Activated T-cell treated with anti-CD3 and anti-CD28 coated beads for 4 hours (primary cell): ENCODE results near the gene SNX21.

Source experiments
- DNase-seq: peaks from one replicate; pipeline ENCODE4 v3.0.0-alpha.2; 2020

SNX21 gene

DNA sequence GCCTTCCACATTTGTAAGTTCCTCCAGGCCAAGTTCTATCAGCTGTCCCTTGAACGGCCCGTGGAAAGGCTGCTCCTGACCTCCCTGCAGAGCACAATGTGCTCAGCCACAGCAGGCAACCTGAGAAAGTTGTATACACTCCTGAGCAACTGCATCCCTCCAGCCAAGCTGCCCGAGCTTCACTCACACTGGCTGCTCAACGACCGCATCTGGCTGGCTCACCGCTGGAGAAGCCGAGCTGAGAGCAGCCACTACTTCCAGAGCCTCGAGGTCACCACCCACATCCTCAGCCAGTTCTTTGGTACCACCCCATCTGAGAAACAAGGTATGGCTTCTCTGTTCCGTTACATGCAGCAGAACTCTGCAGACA, 49.5 kb downstream of the SNX21 start:
- DNase-seq = no peak

DNA sequence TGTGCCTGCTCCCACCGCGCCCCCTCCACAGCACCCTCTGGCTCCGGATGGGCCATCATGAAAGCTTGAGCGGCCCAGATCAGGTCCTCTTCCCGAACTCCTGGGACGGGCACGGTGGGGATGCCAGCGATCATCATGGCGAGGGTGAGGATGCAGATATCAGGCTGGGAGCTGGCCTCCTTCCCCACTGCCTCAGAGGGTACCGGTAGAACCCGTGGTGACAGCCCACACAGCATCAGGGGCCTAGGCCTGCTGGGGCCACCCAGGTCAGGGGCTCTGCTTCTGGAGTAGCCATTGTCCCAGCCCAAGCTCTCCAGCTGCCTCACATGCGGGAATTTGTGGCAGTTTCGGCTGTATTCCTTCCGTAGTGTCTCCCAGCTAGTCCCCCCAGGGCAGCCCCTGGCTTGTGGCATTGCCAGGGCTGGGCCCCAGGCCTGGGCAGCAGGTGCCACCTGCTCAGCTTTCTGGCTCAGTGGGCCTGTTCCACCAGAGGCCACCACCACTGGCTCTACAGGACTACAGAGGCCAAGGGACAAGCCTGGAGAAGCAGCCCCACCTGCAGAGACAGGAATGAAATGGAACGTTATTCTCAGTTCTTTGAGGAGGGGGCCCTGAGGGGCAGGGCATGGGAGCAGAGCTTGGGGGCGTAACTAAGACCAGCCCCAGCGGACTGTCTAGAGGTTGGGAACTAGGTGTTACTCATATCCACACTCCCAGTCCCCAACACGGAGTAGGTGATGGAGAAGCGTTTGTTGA, 53.2 kb downstream of the SNX21 start:
- DNase-seq = no peak

GRCh38 chr20:45887346-45887715, 53.7 kb downstream of the SNX21 start, which contains the start of gene SPATA25:
SPATA25 (minus strand) TSS chr20:45887622; CDS start chr20:45887590, 32 bp downstream.
- no peak for DNase-seq

DNA sequence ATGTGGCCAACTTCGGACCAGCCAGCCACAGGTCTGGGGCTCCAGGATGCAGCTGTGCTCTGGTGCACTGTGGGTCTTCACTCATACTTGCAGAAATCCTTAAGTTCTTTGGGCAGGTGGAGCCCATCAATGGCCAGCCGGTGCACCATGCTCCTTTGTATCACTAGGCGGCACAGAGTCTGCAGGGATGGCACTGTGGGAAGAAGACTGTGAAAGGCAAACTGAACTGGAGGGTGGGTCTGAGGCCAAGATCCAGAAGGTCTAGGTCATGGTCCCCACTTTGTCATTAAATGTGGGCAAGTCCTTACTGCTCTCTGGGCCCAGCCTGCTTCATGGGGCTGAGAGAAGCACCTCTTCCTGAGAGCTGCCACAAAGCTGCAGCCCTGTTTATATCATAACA, 55.1 kb downstream of the SNX21 start:
- no peak for DNase-seq

DNA sequence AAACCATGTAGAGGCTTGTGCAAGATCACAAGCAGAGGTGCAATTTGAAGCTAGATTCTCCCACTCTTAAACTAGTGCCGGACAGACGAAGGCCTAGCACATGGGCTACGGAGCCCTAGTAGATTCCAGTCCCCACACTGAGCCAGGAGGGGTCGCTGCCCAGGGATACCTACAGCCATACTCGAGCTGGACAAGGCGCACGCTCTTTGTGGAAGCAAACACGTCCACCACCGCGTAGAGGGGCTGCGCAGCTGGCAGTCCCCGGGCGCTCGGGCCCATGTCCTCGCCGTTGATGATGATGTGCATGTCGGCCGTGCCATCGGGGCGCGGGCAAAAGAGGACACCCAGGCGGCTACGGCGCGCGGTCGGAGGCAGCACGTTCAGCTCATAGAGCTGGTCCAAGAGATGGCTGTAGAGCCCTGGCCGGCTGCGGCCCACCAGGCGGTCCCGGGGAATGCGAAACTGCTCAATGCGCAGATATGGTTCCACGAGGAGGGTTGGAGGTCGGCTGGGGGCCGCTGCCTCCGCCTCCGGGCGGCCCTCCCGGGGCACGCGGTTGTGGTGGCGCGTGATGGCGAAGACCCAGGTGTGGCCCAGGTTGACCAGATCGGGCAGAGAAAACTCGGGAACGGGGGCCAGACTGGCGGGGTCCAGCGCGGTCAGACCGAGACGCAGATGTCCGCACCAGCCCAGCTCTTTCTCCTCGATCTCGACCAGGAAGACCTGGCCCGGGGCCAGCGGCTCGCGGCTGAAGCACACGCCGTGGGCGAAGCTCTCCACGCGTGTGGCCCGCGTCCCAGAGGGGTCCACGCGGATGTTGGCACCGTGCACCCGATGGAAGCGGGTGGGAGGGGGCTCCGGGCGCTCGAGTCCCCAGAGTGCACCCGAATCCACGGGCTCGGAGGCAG, 56.7 kb downstream of the SNX21 start:
- no peak for DNase-seq

DNA sequence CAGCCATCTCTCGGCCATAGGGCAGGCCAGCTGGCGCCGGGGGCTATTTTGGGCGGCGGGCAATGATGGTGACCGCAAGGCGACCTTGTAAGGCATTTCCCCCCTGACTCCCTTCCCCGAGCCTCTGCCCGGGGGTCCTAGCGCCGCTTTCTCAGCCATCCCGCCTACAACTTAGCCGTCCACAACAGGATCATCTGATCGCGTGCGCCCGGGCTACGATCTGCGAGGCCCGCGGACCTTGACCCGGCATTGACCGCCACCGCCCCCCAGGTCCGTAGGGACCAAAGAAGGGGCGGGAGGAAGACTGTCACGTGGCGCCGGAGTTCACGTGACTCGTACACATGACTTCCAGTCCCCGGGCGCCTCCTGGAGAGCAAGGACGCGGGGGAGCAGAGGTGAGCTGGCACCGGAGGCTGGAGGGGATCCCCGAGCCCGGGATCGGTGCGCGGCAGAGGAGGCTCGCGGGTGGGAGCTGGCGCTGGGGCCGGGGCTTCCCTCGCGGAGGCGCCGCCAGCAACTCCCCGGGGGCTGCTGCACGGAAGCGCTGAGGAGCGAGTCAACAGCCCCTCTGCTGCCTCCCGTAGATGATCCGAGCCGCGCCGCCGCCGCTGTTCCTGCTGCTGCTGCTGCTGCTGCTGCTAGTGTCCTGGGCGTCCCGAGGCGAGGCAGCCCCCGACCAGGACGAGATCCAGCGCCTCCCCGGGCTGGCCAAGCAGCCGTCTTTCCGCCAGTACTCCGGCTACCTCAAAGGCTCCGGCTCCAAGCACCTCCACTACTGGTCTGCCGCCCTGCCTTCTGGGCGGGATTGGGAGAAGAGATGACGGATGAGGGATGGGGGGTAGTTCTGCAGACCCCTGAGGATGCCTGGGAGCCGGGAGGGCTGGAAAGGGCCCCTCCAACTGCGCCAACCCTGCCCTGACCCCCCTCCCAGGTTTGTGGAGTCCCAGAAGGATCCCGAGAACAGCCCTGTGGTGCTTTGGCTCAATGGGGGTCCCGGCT, 57.7 kb downstream of the SNX21 start, which contains the start of the genes CTSA and NEURL2:
CTSA (plus strand) TSS at position 351 of the 999 bp plus-strand sequence; CDS start at position 585, 234 bp downstream.
NEURL2 (minus strand) TSS at position 224 of the 999 bp plus-strand sequence; CDS start at position 7, 217 bp downstream.
- DNase-seq = peak; percentile 79

GRCh38 chr20:45892049-45892825, 58.6 kb downstream of the SNX21 start:
- no peak for DNase-seq
